Measurements from ENCODE around the gene TEX261.
A peak's percentile ranks its signal among the peaks of the same experiment; 100 is the strongest.
"Not testable (repeated sequence)": the region's sequence is repeated elsewhere in the genome, so short reads cannot be mapped to it uniquely, and the experiment has no call there.

The TEX261 gene

DNA sequence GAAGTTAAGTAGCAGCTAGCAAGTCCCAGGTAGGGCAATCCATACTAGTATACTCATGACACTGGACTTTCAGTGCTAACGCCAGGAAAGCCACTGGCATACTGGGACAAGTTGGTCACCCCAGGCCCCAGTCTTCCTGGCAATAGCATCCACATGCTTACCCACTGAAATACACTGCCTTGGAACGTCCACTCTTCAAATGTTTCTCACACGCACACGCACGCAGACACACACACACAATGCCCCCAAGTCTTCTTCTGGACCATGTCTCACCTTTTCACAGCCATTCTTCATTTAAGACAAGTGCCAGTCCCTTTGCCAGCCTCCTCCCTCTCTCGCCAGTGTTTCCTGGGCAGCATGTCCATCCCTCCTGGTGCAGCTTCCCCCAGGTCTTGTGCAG is 8.7 kb upstream of the TEX261 start:
- no peak for DNase-seq (ENCODE audit: extremely low read depth, low read depth)
- TF ChIP-seq, protein P1, sequence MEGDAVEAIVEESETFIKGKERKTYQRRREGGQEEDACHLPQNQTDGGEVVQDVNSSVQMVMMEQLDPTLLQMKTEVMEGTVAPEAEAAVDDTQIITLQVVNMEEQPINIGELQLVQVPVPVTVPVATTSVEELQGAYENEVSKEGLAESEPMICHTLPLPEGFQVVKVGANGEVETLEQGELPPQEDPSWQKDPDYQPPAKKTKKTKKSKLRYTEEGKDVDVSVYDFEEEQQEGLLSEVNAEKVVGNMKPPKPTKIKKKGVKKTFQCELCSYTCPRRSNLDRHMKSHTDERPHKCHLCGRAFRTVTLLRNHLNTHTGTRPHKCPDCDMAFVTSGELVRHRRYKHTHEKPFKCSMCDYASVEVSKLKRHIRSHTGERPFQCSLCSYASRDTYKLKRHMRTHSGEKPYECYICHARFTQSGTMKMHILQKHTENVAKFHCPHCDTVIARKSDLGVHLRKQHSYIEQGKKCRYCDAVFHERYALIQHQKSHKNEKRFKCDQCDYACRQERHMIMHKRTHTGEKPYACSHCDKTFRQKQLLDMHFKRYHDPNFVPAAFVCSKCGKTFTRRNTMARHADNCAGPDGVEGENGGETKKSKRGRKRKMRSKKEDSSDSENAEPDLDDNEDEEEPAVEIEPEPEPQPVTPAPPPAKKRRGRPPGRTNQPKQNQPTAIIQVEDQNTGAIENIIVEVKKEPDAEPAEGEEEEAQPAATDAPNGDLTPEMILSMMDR (IDR thresholded peaks at IDR 0.05; ENCODE audit: low read depth, low read length, missing control alignments): no peak
- H3K4me3 ChIP-seq (replicated peaks; ENCODE audit: low read depth, low read length): no peak overlapping the region

- TF ChIP-seq, protein P1 (IDR thresholded peaks at IDR 0.05; ENCODE audit: low read depth, low read length, missing control alignments): no peak
- no peak for DNase-seq (ENCODE audit: extremely low read depth, low read depth)
- H3K4me3 ChIP-seq (replicated peaks; ENCODE audit: low read depth, low read length): no peak overlapping the region
Observed at GRCh38 chr2:71001981-71002570, 7.4 kb upstream of the TEX261 start.

- no peak overlapping the region for H3K4me3 ChIP-seq (replicated peaks; ENCODE audit: low read depth, low read length)
- TF ChIP-seq, protein P1 (IDR thresholded peaks at IDR 0.05; ENCODE audit: low read depth, low read length, missing control alignments): no peak
- DNase-seq (ENCODE audit: extremely low read depth, low read depth): no peak
Observed at GRCh38 chr2:71001592-71001927, 6.9 kb upstream of the TEX261 start.

DNA sequence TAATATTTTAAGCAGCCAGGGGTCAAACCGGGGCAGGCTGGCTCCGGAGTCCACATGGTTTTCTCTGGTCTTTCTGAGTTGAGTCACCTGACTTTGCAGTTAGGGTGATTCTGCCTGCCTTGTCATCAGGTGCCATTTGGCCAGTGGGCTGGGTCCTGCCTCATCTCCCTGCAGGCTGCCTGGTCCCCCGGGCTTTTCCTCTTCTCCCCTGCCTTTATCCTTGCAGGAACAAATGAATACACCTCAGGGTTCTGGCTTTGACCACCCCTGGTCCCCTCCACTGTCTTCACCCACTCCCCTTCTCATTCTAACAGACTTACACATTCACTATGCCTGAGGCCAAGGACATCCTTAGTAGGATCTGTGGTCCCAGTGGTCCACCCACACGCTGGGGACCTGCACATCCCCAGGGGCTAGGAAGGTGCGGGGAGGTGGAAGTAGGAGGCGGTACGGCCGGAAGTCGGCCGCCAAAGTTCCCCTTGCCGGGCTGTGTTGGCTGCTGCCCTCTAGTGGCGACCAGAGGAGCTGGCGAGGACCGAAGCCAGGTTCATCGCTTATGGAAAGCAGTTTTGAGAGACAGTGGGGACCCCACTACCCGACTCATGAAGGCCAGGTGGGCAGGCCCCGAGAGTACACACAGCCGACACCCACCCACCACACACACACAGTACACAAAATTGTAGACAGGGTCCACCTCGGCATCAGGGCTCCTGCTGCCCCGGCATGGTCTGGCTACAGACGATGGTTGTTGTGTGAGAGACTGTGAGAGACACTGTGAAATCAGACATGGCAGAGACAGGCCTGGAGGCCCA is 6.3 kb upstream of the TEX261 start:
- DNase-seq (ENCODE audit: extremely low read depth, low read depth): peak; percentile 21
- TF ChIP-seq, protein P1 (IDR thresholded peaks at IDR 0.05; ENCODE audit: low read depth, low read length, missing control alignments): peak; percentile 93
- 0 out of 2 replicates have a peak overlapping the region, but pooled peaks have one; percentile 13 for H3K4me3 ChIP-seq (replicated peaks; ENCODE audit: low read depth, low read length)

DNA sequence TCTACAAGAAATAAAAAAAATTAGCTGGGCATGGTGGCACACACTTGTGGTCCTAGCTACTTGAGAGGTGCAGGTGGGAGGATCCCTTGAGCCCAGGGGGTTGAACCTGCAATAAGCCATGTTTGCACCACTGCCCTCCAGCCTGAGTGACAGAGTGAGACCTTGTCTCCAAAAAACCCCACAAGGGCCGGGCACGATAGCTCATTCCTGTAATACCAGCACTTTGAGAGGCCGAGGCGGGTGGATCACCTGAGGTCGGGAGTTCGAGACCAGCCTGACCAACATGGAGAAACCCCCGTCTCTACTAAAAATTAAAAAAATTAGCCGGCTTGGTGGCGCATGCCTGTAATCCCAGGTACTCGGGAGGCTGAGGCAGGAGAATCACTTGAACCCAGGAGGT is 5.3 kb upstream of the TEX261 start:
- H3K4me3 ChIP-seq (replicated peaks; ENCODE audit: low read depth, low read length); DNase-seq (ENCODE audit: extremely low read depth, low read depth): not testable (repeated sequence)

DNA sequence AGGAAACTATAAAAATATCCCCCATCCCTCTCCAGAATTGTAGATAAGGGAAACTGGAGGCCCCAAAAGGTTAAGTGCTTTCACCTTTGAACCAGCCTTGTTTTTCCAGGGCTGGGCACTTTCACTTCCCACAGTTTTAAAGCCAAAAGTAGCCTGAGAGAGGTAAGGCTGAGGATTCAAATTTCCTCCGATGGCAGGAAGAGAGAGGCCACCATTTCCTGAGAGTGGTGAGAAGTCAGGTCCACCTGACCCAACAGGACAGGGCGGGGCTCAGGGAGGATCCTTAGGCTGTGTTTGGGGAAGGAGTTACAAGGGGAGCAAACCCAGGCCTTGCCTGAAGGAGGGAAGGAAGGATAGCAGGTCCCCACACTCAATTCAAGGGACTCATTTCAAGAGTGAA is 4.7 kb upstream of the TEX261 start:
- no peak for DNase-seq (ENCODE audit: extremely low read depth, low read depth)
- TF ChIP-seq, protein P1 (IDR thresholded peaks at IDR 0.05; ENCODE audit: low read depth, low read length, missing control alignments): no peak

GRCh38 chr2:70998885-70999284 is 4.2 kb upstream of the TEX261 start:
- not testable (repeated sequence) for DNase-seq (ENCODE audit: extremely low read depth, low read depth); H3K4me3 ChIP-seq (replicated peaks; ENCODE audit: low read depth, low read length)

More for the DNA sequence above, 4.7 kb upstream of the TEX261 start:
- no peak overlapping the region for H3K4me3 ChIP-seq (replicated peaks; ENCODE audit: low read depth, low read length)

DNA sequence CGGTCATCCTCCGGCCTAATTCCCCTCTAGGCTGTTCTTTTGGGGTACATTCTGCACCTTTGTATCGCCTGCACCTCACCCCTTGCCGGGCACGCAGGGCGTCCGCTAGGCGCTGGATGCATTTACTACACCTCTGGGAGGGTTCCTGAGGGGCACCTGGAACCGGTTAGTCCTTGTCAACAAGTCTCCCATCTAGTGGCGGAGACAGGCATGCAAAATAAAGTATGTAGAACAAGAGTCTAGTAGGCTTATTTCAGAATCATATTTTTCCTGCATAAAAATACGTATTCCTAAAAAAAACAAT is 705 bp upstream of the TEX261 start:
- peak overlapping the region; percentile 95 for H3K4me3 ChIP-seq (replicated peaks; ENCODE audit: low read depth, low read length)
- TF ChIP-seq, protein P1 (IDR thresholded peaks at IDR 0.05; ENCODE audit: low read depth, low read length, missing control alignments): peak; percentile 28
- peak; percentile 16 for DNase-seq (ENCODE audit: extremely low read depth, low read depth)
